COLO829 (cell line): Measurements from ENCODE around the gene PKHD1.

ENCODE experiments used
- DNase-seq: peaks from one replicate; pipeline ENCODE4 v3.0.0; 2012; ENCODE audit warnings: low spot score

PKHD1 gene

GRCh38 chr6:52106994-52107393, 19.6 kb upstream of the PKHD1 start:
- no peak for DNase-seq

DNA sequence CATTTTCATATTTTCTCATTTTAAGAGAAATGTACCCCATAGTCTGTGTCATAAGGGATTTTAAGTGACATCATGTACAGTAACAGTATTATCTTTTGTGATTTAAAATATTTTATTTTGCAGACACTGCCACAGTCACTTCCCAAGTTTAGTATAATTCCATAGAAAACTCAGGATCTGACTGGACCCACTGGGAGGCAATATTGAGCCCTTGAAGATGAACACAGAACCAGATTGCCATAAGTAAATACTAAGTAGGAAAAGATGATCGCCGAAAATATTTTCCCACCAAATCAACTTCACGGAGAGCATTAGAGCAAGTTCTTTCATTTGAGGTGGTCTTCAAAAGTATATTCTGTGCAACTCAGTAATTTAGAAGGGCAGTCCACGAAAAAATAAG, 17.6 kb upstream of the PKHD1 start:
- no peak for DNase-seq

GRCh38 chr6:52103623-52104022, 16.2 kb upstream of the PKHD1 start:
- DNase-seq = no peak

GRCh38 chr6:52102405-52102804, 15.0 kb upstream of the PKHD1 start:
- DNase-seq = no peak

DNA sequence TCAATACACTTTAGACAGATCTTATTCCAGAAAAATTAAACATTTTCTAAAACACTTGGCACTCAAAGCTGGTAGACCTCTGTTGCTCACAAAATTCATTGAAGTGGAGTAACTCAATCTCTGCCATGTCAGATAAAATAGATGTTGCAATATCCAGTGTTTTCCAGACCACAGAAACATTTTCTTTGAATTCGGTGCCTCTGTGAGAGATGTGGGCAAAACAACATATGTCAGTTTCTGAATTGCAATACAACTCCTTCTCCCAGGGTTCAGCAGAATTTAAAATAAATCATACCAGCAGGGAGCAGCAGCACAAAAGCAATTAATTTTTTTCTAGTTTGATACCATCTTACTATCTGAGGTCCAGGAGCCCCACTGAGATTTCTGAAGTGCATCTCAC, 11.3 kb upstream of the PKHD1 start:
- DNase-seq = no peak

GRCh38 chr6:52089758-52090348, 2.4 kb upstream of the PKHD1 start:
- no peak for DNase-seq

GRCh38 chr6:52086741-52087140, 672 bp downstream of the PKHD1 start:
- no peak for DNase-seq

DNA sequence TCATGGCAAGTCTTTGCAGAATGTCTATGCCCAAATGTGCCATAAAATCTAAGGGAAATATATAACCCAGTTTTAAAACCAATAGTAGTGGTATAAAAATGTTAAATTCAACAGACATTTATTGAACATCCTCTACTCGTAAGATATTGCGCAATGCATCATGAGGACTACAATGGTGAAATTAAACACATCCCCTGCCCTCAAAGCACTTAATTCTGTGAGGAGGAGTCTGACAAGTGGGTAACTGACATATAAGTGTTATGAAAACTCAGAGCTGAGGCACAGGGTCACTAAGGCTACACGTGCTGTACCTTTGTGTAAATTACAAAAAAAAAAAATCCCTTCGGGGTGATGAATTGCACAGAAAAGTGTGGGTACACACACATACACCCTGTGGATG, 6.2 kb downstream of the PKHD1 start:
- DNase-seq = no peak

GRCh38 chr6:52077961-52078625, 9.3 kb downstream of the PKHD1 start:
- DNase-seq = no peak

DNA sequence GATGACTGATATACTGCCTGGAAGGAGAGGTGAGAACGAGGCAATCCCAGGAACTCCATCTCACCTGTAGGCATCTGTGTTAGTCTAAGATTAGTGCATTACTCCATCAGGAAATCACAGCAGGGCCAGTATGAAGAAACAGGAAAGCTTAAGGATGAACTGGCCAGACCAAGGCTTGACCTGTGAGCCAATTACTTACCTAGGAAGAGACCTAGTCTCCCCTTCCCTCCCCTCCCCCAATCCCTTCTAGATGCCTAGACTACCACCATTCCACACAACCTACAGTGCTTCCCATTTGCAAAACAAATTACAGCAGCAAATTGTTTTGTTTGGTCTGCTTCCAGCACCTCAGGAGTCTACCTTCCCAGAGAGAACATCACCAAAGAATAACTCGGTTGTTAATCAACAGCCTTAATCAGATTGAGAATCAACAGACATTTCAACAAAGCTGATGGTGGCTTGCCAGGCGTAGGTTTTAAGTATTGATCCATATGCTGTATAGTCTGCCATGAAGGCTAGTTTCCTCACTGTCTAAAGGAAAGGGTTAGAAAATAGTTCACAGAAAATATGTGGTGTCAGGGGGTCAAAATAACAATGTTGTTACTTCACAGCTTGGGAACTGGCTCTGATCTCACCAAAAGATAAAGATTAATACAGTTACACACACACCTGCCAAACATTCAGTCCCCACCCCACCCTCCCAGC, 10.1 kb downstream of the PKHD1 start:
- no peak for DNase-seq

DNA sequence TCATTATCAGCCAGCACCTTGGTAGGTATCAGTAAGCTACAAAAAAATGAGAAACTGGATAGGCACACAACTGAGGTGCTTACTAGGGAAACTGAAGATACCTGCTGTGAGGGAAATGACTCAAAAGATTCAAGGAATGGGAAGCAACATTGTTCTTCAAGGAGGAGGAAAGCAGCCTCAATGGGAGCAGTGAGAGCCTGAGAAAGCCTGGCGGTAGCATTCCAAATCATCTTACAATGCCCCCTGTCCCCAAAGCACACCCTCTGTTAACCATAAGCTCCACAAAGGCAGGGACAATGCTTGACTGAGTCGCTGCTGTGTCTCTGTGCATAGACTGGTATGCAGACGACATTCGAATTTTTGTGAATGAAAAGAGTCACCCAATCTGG, 10.6 kb downstream of the PKHD1 start:
- DNase-seq = no peak

DNA sequence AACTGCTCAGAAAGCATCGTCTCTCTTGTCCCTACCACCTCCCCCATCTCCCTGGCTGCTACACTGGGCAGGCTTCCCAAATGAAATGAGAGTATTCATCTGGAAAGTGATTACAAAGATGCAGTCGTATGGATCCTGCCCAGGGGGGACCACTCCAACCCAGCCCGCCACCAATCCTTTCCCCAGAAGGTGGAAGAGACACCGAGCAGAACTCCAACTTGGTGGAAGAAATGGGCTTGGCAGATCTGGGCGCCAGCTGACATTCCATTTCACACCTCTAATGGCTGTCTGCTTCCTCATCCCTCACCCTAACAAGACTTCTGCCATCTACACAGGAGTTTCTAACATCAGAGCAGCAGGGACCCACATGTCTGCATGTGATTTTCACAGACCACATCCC, 12.7 kb downstream of the PKHD1 start:
- no peak for DNase-seq

DNA sequence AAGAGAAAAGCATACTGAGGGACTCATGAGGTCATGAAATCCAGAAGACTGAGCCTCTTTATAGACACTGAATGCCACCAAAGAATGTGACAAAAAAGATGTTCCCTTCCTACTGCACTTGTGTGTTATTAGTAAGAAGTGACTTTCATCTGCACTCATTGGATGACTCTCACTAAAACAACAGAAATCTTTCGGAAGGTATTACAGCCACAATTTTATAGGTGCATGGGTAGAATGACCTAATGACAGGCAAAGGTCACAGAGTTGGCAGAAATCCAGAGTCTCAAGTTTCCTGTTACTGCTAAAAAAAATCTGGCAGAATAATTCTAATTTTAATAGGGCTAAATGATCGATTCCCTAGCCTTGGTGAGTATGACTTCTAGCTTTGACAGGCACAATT, 13.3 kb downstream of the PKHD1 start:
- DNase-seq = no peak

GRCh38 chr6:52065621-52066020, 21.8 kb downstream of the PKHD1 start:
- DNase-seq = no peak

GRCh38 chr6:52063584-52064344, 23.6 kb downstream of the PKHD1 start:
- DNase-seq = peak; percentile 72

- DNase-seq = no peak
Observed at GRCh38 chr6:52061481-52061880, 25.9 kb downstream of the PKHD1 start.

- DNase-seq = no peak
Observed at GRCh38 chr6:52059821-52060220, 27.6 kb downstream of the PKHD1 start.

- no peak for DNase-seq
Observed at GRCh38 chr6:52055451-52055850, 32.0 kb downstream of the PKHD1 start.

DNA sequence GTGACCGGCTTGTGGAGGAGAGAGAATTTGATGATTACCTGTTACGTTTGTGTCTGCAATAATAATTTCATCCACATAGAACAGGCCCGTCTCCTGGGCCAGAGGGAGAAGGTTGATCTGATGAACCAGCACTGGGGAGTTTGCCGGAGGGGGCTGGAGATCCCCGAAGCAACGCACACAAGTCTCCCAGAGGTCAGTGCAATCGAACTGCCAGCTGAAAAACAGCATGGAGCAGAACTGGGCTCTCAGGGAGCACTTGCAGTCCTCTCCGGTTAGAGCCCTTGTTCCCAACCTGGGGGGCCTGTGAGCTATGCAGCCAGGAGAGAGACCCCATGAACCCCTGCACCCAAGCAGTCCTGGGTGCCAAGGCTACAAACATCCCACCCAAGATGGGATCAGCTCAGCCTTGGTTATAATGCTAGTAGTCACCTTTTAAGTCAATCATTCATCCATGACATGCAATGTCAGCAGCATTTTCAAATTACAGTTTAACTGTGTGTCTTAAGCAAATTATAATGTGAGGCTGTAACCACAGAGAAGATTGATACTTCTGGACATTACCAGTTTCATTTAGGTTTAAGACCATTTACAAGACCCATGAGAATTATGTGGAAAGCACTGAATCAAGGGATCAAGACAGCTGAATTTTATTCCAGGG, 34.2 kb downstream of the PKHD1 start:
- no peak for DNase-seq

GRCh38 chr6:52050051-52050405, 37.4 kb downstream of the PKHD1 start:
- DNase-seq = no peak

- DNase-seq = peak; percentile 67
Observed at GRCh38 chr6:52049252-52050050, 38.0 kb downstream of the PKHD1 start.

GRCh38 chr6:52046456-52046855, 41.0 kb downstream of the PKHD1 start:
- DNase-seq = no peak
